DOHH2 (cell line): ENCODE measurements around the gene ODR4.

Experiments
- H3F3A ChIP-seq: fragments of 200-600 bp; sonication (generic), shearing (Covaris generic); 2 replicates; pipeline ENCODE4 v1.6.0; 2016; ENCODE audit warnings: antibody characterized with exemption, mild to moderate bottlenecking; ENCODE audit not compliant: control insufficient read depth, insufficient read depth
- H3K27ac ChIP-seq: fragments of 200-600 bp; sonication (generic); 2 replicates; pipeline ENCODE4 v1.5.1; 2014; ENCODE audit warnings: low read depth, mild to moderate bottlenecking, low read length, moderate library complexity
- H3K27me3 ChIP-seq: fragments of 200-600 bp; sonication (generic); 2 replicates; pipeline ENCODE4 v1.6.1; 2014; ENCODE audit warnings: mild to moderate bottlenecking, low read length, mixed read lengths; ENCODE audit not compliant: control insufficient read depth
- H3K36me3 ChIP-seq: fragments of 200-600 bp; sonication (generic); 2 replicates; pipeline ENCODE4 v1.6.1; 2014; ENCODE audit warnings: mild to moderate bottlenecking, low read length, moderate library complexity, mixed read lengths; ENCODE audit not compliant: control insufficient read depth
- H3K4me1 ChIP-seq: fragments of 200-600 bp; sonication (generic); 2 replicates; pipeline ENCODE4 v1.6.1; 2014; ENCODE audit warnings: mild to moderate bottlenecking, low read length, mixed read lengths; ENCODE audit not compliant: control insufficient read depth
- H3K4me2 ChIP-seq: fragments of 200-600 bp; sonication (generic); 2 replicates; pipeline ENCODE4 v1.6.0; 2014; ENCODE audit warnings: mild to moderate bottlenecking, low read length, moderate library complexity
- H3K4me3 ChIP-seq: fragments of 200-600 bp; sonication (generic); 2 replicates; pipeline ENCODE4 v1.5.1; 2014; ENCODE audit warnings: mild to moderate bottlenecking, low read length, mixed read lengths
- H3K79me2 ChIP-seq: fragments of 200-600 bp; sonication (generic); 2 replicates; pipeline ENCODE4 v1.6.1; 2014; ENCODE audit warnings: mild to moderate bottlenecking, low read length, mixed read lengths; ENCODE audit not compliant: control insufficient read depth
- H3K9me2 ChIP-seq: fragments of 200-600 bp; sonication (generic); replicated peaks from 2 replicates; pipeline ENCODE4 v1.6.1; 2014; ENCODE audit warnings: mild to moderate bottlenecking, low read length, mixed read lengths; ENCODE audit not compliant: control insufficient read depth
- H3K9me3 ChIP-seq: fragments of 200-600 bp; sonication (generic); 2 replicates; pipeline ENCODE4 v1.6.1; 2014; ENCODE audit warnings: antibody characterized with exemption, low read length, mixed read lengths; ENCODE audit not compliant: control insufficient read depth, insufficient read depth
- H4K20me1 ChIP-seq: fragments of 200-600 bp; sonication (generic); 2 replicates; pipeline ENCODE4 v1.6.0; 2014; ENCODE audit warnings: low read depth, mild to moderate bottlenecking, antibody characterized with exemption, low read length, moderate library complexity; ENCODE audit not compliant: control insufficient read depth, insufficient read depth
- CTCF ChIP-seq: fragments of 200-600 bp; sonication (generic); IDR thresholded peaks from one replicate; pipeline ENCODE4 v1.5.1; 2014; ENCODE audit warnings: antibody characterized with exemption, mild to moderate bottlenecking, low read depth, low read length; ENCODE audit not compliant: poor library complexity, severe bottlenecking
- EZH2phosphoT487 ChIP-seq: fragments of 200-600 bp; sonication (generic); IDR thresholded peaks from 2 replicates; pipeline ENCODE4 v1.6.1; 2017; ENCODE audit warnings: borderline replicate concordance, mild to moderate bottlenecking, antibody characterized with exemption, low read length, moderate library complexity, mixed read lengths

Gene ODR4

DNA sequence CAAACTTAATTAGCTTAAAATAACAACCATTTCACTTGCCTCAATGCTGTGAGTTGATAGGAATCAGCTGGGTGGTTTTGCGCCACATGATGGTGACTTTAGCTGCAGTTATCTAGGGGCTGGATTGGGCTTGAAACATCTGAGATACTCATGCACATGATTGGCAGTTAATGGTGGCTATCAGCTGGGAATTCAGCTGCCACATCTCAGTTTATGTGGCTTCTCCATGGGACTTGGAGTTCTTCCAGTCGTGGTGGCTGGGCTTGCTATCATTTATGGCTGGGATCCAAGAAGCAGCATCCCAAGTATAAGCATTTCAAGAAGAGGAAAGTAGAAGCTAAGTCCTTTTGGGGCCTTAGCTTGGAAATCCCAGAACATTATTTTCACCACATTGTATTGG, 48.9 kb downstream of the ODR4 start:
- Histone ChIP-seq H3F3A (no peaks in the 10 kb centered on the region), H3K79me2 (no peaks in the 10 kb centered on the region), H3K27me3 (no peaks in the 10 kb centered on the region), H3K9me3 (no peaks in the 10 kb centered on the region), H3K4me2 (no peak overlapping the region), H3K27ac (no peak overlapping the region), H3K36me3 (peaks cover 6% of the 10 kb centered on the region), H4K20me1 (no peaks in the 10 kb centered on the region), H3K4me3 (no peak overlapping the region), H3K4me1 (no peaks in the 10 kb centered on the region), H3K9me2 (no peaks in the 10 kb centered on the region)
- TF ChIP-seq EZH2phosphoT487 (no peak), CTCF (no peak)

DNA sequence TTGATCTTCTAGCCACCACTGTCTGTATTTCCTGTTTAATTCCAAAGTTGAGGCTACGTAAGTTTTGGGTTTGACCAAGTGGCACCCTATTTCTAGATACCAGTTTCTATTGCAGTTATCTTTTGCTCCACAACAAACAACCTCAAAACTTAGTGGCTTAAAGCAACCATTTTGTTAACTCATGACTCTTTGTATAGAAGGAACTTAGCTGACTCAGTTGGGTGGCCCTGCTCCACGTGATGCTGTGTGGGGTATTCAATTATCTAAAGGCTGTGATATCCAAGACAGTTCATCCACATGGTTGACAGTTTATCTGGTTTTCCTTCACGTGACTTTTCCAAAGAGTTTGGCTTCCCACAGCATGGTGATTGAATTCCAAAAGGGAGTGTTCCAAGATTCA, 50.5 kb downstream of the ODR4 start:
- no peaks in the 10 kb centered on the region for H3K27me3 ChIP-seq
- no peaks in the 10 kb centered on the region for H3K36me3 ChIP-seq
- no peaks in the 10 kb centered on the region for H3K79me2 ChIP-seq
- no peaks in the 10 kb centered on the region for H3K9me2 ChIP-seq
- H3K4me3 ChIP-seq, result no peak overlapping the region
- TF ChIP-seq EZH2phosphoT487 (no peak), CTCF (no peak)
- no peaks in the 10 kb centered on the region for H3F3A ChIP-seq
- H3K9me3 ChIP-seq, result no peaks in the 10 kb centered on the region
- H3K4me2 ChIP-seq, result no peak overlapping the region
- H4K20me1 ChIP-seq, result no peaks in the 10 kb centered on the region
- H3K4me1 ChIP-seq, result no peaks in the 10 kb centered on the region
- H3K27ac ChIP-seq, result no peak overlapping the region

DNA sequence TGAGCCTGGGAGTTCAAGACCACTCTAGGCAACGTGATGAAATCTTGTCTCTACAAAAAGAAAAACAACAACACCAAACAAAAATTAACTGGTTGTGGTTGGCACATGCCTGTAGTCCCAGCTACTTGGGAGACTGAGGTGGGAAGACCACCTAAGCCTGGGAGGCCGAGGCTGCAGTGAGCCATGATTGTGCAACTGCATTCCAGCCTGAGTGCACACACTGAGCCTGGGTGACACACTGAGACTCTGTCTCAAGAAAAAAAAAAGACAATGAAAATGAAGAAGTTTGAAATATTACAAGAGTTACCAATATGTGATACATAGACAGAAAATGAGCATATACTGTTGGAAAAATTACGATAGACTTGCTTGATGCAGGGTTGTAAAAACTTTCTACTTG, 53.4 kb downstream of the ODR4 start:
- no peak overlapping the region for H3K4me3 ChIP-seq
- no peaks in the 10 kb centered on the region for H3K9me2 ChIP-seq
- no peaks in the 10 kb centered on the region for H3K9me3 ChIP-seq
- no peak for TF ChIP-seq EZH2phosphoT487
- TF ChIP-seq CTCF, result no peak
- no peaks in the 10 kb centered on the region for H4K20me1 ChIP-seq
- H3K27me3 ChIP-seq, result no peaks in the 10 kb centered on the region
- H3K4me1 ChIP-seq, result no peaks in the 10 kb centered on the region
- no peaks in the 10 kb centered on the region for H3K79me2 ChIP-seq
- H3K4me2 ChIP-seq, result no peak overlapping the region
- H3K27ac ChIP-seq, result no peak overlapping the region
- no peaks in the 10 kb centered on the region for H3K36me3 ChIP-seq
- no peaks in the 10 kb centered on the region for H3F3A ChIP-seq

- Histone ChIP-seq H4K20me1 (no peaks in the 10 kb centered on the region), H3K9me3 (no peaks in the 10 kb centered on the region), H3K36me3 (no peaks in the 10 kb centered on the region), H3K27ac (no peak overlapping the region), H3K27me3 (no peaks in the 10 kb centered on the region), H3K4me2 (no peak overlapping the region), H3K9me2 (no peaks in the 10 kb centered on the region), H3F3A (no peaks in the 10 kb centered on the region), H3K79me2 (no peaks in the 10 kb centered on the region), H3K4me3 (no peak overlapping the region), H3K4me1 (no peaks in the 10 kb centered on the region)
- no peak for TF ChIP-seq EZH2phosphoT487
- no peak for TF ChIP-seq CTCF
Observed at GRCh38 chr1:186435336-186435735, 59.7 kb downstream of the ODR4 start.
